K562 (cell line): ENCODE data around the gene PITPNM3. TPM values are rescaled to one million over a fixed set of nuclear protein-coding genes. Genes with fewer than 3 reads are reported as not detected.

ENCODE experiments used
- CHD7 ChIP-seq: fragments of 200-600 bp; sonication (generic); IDR thresholded peaks from one replicate; pipeline ENCODE4 v1.6.1; 2012; ENCODE audit warnings: mild to moderate bottlenecking, low read depth, low read length, inconsistent platforms
- polyA plus RNA-seq, 8 experiments: library from polyadenylated mRNA; depleted of rRNA in 4 of 8; stranded (reverse) in 5 of 8; unstranded in 3 of 8; fragments of >200 nt; fragmentation: Nextera tagmentation in 2 of 8; fragmentation: Illumina TruSeq in 1 of 8; extraction: Ambion mirVana in 2 of 8; extraction: Trizol in 1 of 8; gene quantifications; 2 replicates each; pipeline versions ENCODE4 v1.2.1 to v1.2.3, GENCODE V29; 2011 to 2014; ENCODE audit warnings: inconsistent platforms in 1 of 8, missing spikeins in 1 of 8
- total RNA-seq, 7 experiments: library from RNA; depleted of rRNA in 6 of 7; stranded (reverse); fragments of >200 nt in 6 of 7; fragmentation: Illumina TruSeq in 2 of 7; extraction: Trizol in 2 of 7; gene quantifications; 2 replicates each; pipeline versions ENCODE4 v1.2.1 to v1.2.3, GENCODE V29; 2011 to 2021; ENCODE audit warnings: low replicate concordance in 1 of 7

Gene PITPNM3
- total and polyA plus RNA-seq, 9 of the 15 experiments (the other 6 are each of a cell fraction or from before 2014, with no cell fraction given) = 0.14 to 0.38 (median 0.22) TPM; not detected in 2

DNA sequence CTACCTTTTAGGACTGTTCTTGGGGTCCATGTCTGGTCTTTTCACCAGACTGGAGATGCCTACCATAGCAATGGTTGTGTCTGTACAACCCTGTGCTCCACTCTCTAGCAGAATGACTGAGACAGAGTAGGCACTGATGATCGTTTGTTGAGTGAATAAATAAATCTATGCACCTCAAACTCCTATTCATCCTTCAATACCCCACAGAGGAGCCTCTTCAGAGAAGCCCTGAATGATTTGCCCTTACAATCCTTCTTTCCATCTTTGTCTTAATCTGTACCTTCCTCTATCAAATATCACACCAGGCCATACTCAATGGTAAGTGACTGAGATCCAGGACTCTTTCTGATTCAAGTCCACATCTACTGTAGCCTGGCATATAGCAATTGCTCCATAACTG is 88.8 kb downstream of the PITPNM3 start (continued):
- no peak for TF ChIP-seq CHD7
